Subcutaneous abdominal adipose tissue (tissue), 5 donors: ENCODE measurements around the gene PPARA.

ENCODE experiments used
- H3K27ac ChIP-seq: one replicate; pipeline ENCODE4 v1.7.0; 2013; ENCODE audit warnings: low read depth, mild to moderate bottlenecking, inconsistent platforms, low read length, moderate library complexity
- H3K27me3 ChIP-seq, 5 donors: one replicate each; pipeline ENCODE4 v1.7.0; 2013; ENCODE audit warnings: low read length in 5 of 5, inconsistent platforms in 1 of 5; ENCODE audit not compliant: control insufficient read depth in 5 of 5, insufficient read depth in 4 of 5
- H3K36me3 ChIP-seq, 5 donors: one replicate each; pipeline ENCODE4 v1.7.0; 2013; ENCODE audit warnings: low read length in 5 of 5; ENCODE audit not compliant: control insufficient read depth in 5 of 5, insufficient read depth in 5 of 5
- H3K4me1 ChIP-seq, 5 donors: one replicate each; pipeline ENCODE4 v1.7.0; 2013; ENCODE audit warnings: low read length in 5 of 5, mild to moderate bottlenecking in 3 of 5, moderate library complexity in 1 of 5; ENCODE audit not compliant: control insufficient read depth in 5 of 5, insufficient read depth in 5 of 5
- H3K4me3 ChIP-seq, 5 donors: one replicate each; pipeline ENCODE4 v1.7.0; 2013; ENCODE audit warnings: low read length in 5 of 5, low read depth in 1 of 5
- H3K9ac ChIP-seq, 5 donors: one replicate each; pipeline ENCODE4 v1.7.0; 2013; ENCODE audit warnings: low read length in 5 of 5, mild to moderate bottlenecking in 4 of 5, moderate library complexity in 3 of 5
- H3K9me3 ChIP-seq, 5 donors: one replicate each; pipeline ENCODE4 v1.7.0; 2013; ENCODE audit warnings: low read length in 5 of 5; ENCODE audit not compliant: control insufficient read depth in 5 of 5
- donor health status: healthy.
- donor health status: healthy.
- donor health status: healthy.
- donor health status: healthy.
- donor health status: healthy.

The PPARA gene

GRCh38 chr22:46239261-46240048 is 89.1 kb downstream of the PPARA start:
- Histone ChIP-seq H3K9ac (no peak overlapping the region), H3K4me1 (peaks cover 0 to 5% (median 0%) of the 10 kb centered on the region in 5 donors), H3K36me3 (peaks cover 4 to 57% (median 50%) of the 10 kb centered on the region in 5 donors), H3K9me3 (no peaks in the 10 kb centered on the region), H3K27me3 (no peaks in the 10 kb centered on the region), H3K27ac (no peak overlapping the region), H3K4me3 (no peak overlapping the region)

GRCh38 chr22:46240073-46240472 is 89.7 kb downstream of the PPARA start:
- Histone ChIP-seq H3K27me3 (no peaks in the 10 kb centered on the region), H3K27ac (no peak overlapping the region), H3K9me3 (no peaks in the 10 kb centered on the region), H3K4me1 (peaks cover 0 to 5% (median 2%) of the 10 kb centered on the region in 5 donors), H3K36me3 (peaks cover 4 to 62% (median 54%) of the 10 kb centered on the region in 5 donors), H3K9ac (no peak overlapping the region), H3K4me3 (no peak overlapping the region)

GRCh38 chr22:46240506-46240905 is 90.2 kb downstream of the PPARA start:
- Histone ChIP-seq H3K4me3 (no peak overlapping the region), H3K27ac (no peak overlapping the region), H3K4me1 (peaks cover 2 to 10% (median 6%) of the 10 kb centered on the region in 5 donors), H3K27me3 (no peaks in the 10 kb centered on the region), H3K36me3 (peaks cover 2 to 59% (median 50%) of the 10 kb centered on the region in 5 donors), H3K9ac (no peak overlapping the region), H3K9me3 (no peaks in the 10 kb centered on the region)

GRCh38 chr22:46240907-46241306 is 90.6 kb downstream of the PPARA start:
- Histone ChIP-seq H3K9ac (no peak overlapping the region), H3K27ac (no peak overlapping the region), H3K4me1 (peaks cover 5 to 14% (median 10%) of the 10 kb centered on the region in 5 donors), H3K27me3 (no peaks in the 10 kb centered on the region), H3K9me3 (no peaks in the 10 kb centered on the region), H3K36me3 (peaks cover 0 to 59% (median 48%) of the 10 kb centered on the region in 5 donors), H3K4me3 (no peak overlapping the region)

GRCh38 chr22:46241396-46242007 is 91.2 kb downstream of the PPARA start:
- Histone ChIP-seq H3K4me3 (no peak overlapping the region), H3K36me3 (peaks cover 0 to 57% (median 44%) of the 10 kb centered on the region in 5 donors), H3K9ac (no peak overlapping the region), H3K9me3 (no peaks in the 10 kb centered on the region), H3K27ac (no peak overlapping the region), H3K27me3 (no peaks in the 10 kb centered on the region), H3K4me1 (peaks cover 5 to 16% (median 10%) of the 10 kb centered on the region in 5 donors)

GRCh38 chr22:46242076-46242475 is 91.8 kb downstream of the PPARA start:
- H3K27ac ChIP-seq = no peak overlapping the region
- H3K4me1 ChIP-seq = peaks cover 5 to 16% (median 10%) of the 10 kb centered on the region in 5 donors
- peaks cover 0 to 57% (median 42%) of the 10 kb centered on the region in 5 donors for H3K36me3 ChIP-seq

GRCh38 chr22:46244771-46245170 is 94.4 kb downstream of the PPARA start:
- Histone ChIP-seq H3K9me3 (no peaks in the 10 kb centered on the region), H3K4me3 (no peak overlapping the region), H3K4me1 (peaks cover 3 to 23% (median 16%) of the 10 kb centered on the region in 5 donors), H3K36me3 (peaks cover 0 to 33% (median 21%) of the 10 kb centered on the region in 5 donors), H3K27ac (no peak overlapping the region), H3K27me3 (no peaks in the 10 kb centered on the region), H3K9ac (peak overlapping the region in 1 of 5 donors; percentile 42)

More at GRCh38 chr22:46242076-46242475, 91.8 kb downstream of the PPARA start:
- no peaks in the 10 kb centered on the region for H3K27me3 ChIP-seq
- H3K4me3 ChIP-seq = no peak overlapping the region
- no peak overlapping the region for H3K9ac ChIP-seq
- H3K9me3 ChIP-seq = no peaks in the 10 kb centered on the region

- H3K4me3 ChIP-seq = peak overlapping the region in 2 of 5 donors; percentile 19 to 25
- H3K36me3 ChIP-seq = peaks cover 0 to 28% (median 17%) of the 10 kb centered on the region in 5 donors
- no peak overlapping the region for H3K27ac ChIP-seq
- H3K9me3 ChIP-seq = no peaks in the 10 kb centered on the region
- H3K4me1 ChIP-seq = peaks cover 3 to 26% (median 17%) of the 10 kb centered on the region in 5 donors
- no peaks in the 10 kb centered on the region for H3K27me3 ChIP-seq
- H3K9ac ChIP-seq = peak overlapping the region in 2 of 5 donors; percentile 42 to 56
Measured at GRCh38 chr22:46245511-46245910, 95.2 kb downstream of the PPARA start.

- Histone ChIP-seq H3K4me1 (peaks cover 3 to 29% (median 24%) of the 10 kb centered on the region in 5 donors), H3K27me3 (no peaks in the 10 kb centered on the region), H3K9me3 (no peaks in the 10 kb centered on the region), H3K27ac (no peak overlapping the region), H3K9ac (no peak overlapping the region), H3K4me3 (no peak overlapping the region), H3K36me3 (peaks cover 0 to 28% (median 17%) of the 10 kb centered on the region in 5 donors)
Measured at GRCh38 chr22:46246178-46246577, 95.9 kb downstream of the PPARA start.

GRCh38 chr22:46247443-46247975 is 97.2 kb downstream of the PPARA start:
- Histone ChIP-seq H3K4me1 (peaks cover 3 to 33% (median 27%) of the 10 kb centered on the region in 5 donors), H3K36me3 (peaks cover 0 to 28% (median 17%) of the 10 kb centered on the region in 5 donors), H3K9me3 (no peaks in the 10 kb centered on the region), H3K9ac (peak overlapping the region in 1 of 5 donors; percentile 37), H3K4me3 (no peak overlapping the region), H3K27ac (no peak overlapping the region), H3K27me3 (no peaks in the 10 kb centered on the region)
